T-helper 1 cell treated with Interleukin-12 subunit alpha and Interleukin-12 subunit beta and Interleukin-4 antibody, amounts not matched to agents 30 μg/mL and 1 μg/mL, for 36 hours (primary cell): ENCODE data around the gene CENPX.
"Not testable (repeated sequence)": the region's sequence is repeated elsewhere in the genome, so short reads cannot be mapped to it uniquely, and the experiment has no call there.

ENCODE experiments used
- H3K27ac Mint-ChIP-seq: one replicate; pipeline ENCODE4 v1.8.0; 2021; ENCODE audit warnings: mild to moderate bottlenecking, mixed read lengths
- H3K27me3 Mint-ChIP-seq: one replicate; pipeline ENCODE4 v1.8.0; 2021; ENCODE audit warnings: low read depth, mixed read lengths
- H3K36me3 Mint-ChIP-seq: one replicate; pipeline ENCODE4 v1.8.0; 2021; ENCODE audit warnings: low read depth, mixed read lengths
- H3K4me1 Mint-ChIP-seq: one replicate; pipeline ENCODE4 v1.8.0; 2021; ENCODE audit warnings: low read depth, mixed read lengths
- H3K4me3 Mint-ChIP-seq: one replicate; pipeline ENCODE4 v1.8.0; 2021; ENCODE audit warnings: mild to moderate bottlenecking, moderate library complexity, mixed read lengths
- H3K9me3 Mint-ChIP-seq: one replicate; pipeline ENCODE4 v1.8.0; 2021; ENCODE audit warnings: mixed read lengths

CENPX gene

DNA sequence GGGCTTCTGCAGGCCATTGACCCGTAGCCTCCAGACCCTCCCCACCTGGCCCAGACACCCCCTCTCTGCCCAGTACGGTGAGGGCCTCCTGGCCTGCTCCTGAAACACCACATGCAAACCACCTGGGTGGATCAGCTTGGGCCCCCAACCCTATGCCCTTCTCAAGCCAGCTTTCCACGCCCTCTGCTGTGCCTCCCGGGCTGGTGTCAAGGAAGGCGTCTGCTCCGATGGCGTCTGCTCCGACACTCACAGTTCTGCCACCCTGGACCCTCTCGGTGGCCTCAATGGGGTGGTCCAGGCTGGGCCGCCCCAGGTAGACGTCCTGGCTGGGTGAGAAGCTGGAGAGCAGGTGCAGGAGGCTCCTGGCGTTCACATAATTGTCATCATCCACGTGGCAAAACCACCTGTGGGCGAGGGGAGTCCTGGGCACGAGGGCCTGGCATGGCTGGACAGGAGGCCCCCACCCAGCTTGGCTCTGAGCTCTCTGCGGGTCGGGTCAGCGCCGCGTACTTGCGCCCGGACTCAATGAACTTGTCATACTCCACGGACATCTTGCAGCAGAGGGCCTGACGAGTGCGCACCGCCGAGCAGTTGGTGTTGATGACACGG, 27.6 kb upstream of the CENPX start:
- Mint-ChIP-seq H3K27me3 (no peaks in the 10 kb centered on the region), H3K9me3 (no peaks in the 10 kb centered on the region), H3K27ac (no peak overlapping the region), H3K36me3 (peaks cover 5% of the 10 kb centered on the region), H3K4me3 (peak overlapping the region; percentile 88), H3K4me1 (peaks cover 11% of the 10 kb centered on the region)

DNA sequence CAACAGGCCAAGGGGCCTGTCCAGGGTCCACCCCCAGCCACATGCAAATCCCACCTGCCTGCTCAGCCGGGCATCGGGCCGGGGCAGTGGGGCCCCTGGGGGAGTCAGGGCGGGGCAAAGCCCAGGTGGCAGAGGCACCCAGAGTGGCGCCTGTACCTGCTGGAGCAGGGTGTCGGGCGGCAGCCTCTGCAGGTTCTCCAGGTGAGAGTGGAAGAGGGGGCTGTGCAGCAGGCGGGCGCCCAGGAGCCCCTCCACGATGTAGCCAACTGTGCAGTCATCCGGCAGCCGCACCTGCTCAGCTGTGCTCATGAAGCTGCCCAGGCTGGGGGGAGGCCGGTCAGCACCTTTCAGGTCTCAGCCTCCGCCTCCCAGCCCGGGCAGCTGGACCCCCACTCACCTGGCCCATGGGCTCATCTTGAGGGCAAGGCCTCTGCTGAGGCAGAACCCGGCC, 26.9 kb upstream of the CENPX start:
- Mint-ChIP-seq H3K36me3 (peaks cover 5% of the 10 kb centered on the region), H3K27me3 (no peaks in the 10 kb centered on the region), H3K4me3 (no peak overlapping the region), H3K9me3 (no peaks in the 10 kb centered on the region), H3K27ac (peak overlapping the region; percentile 31), H3K4me1 (peaks cover 11% of the 10 kb centered on the region)

DNA sequence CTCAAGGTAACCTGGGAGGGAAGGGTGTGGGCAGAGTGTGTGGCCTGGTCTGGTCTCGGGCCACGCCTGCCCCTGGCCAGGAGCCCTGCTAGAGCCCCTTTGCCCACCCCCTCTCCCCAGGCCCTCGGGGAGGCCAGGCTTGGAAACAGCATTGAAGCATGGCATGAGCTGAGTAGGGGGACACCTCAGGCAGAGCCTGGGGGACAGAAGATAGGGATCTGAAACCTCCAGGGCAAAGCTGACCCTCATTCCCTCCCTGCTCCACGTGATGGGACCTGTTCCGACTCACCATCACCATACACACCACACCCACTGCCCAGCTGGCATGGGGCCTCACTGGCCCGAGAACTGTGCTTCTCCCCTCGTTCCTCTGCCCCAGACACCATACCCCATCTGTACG, 26.4 kb upstream of the CENPX start:
- no peak overlapping the region for H3K27ac Mint-ChIP-seq

DNA sequence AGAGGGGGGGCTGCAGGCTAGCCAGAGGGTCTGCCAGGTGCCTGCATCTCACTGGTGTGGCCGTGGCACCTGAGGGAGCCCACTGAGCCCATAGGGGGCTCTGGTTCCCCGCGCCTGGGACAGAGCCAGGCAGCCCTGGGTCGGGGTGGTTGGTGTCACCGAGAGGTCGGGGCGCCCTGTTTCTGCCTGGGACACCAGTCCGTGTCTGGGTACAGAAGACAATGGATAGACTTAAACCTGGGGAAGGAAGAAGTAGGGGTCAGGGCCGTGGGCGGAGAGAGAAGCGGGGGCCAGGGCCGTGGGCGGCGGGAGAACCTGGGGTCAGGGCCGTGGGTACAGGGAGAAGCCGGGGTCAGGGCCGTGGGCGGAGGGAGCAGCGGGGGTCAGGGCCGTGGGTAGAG, 25.9 kb upstream of the CENPX start:
- Mint-ChIP-seq H3K36me3 (peaks cover 5% of the 10 kb centered on the region), H3K27me3 (no peaks in the 10 kb centered on the region), H3K4me3 (no peak overlapping the region), H3K4me1 (peaks cover 11% of the 10 kb centered on the region), H3K9me3 (no peaks in the 10 kb centered on the region), H3K27ac (no peak overlapping the region)

More for the DNA sequence above, 26.4 kb upstream of the CENPX start:
- H3K4me1 Mint-ChIP-seq: peaks cover 11% of the 10 kb centered on the region
- H3K27me3 Mint-ChIP-seq: no peaks in the 10 kb centered on the region
- no peaks in the 10 kb centered on the region for H3K9me3 Mint-ChIP-seq
- peaks cover 5% of the 10 kb centered on the region for H3K36me3 Mint-ChIP-seq
- H3K4me3 Mint-ChIP-seq: no peak overlapping the region

DNA sequence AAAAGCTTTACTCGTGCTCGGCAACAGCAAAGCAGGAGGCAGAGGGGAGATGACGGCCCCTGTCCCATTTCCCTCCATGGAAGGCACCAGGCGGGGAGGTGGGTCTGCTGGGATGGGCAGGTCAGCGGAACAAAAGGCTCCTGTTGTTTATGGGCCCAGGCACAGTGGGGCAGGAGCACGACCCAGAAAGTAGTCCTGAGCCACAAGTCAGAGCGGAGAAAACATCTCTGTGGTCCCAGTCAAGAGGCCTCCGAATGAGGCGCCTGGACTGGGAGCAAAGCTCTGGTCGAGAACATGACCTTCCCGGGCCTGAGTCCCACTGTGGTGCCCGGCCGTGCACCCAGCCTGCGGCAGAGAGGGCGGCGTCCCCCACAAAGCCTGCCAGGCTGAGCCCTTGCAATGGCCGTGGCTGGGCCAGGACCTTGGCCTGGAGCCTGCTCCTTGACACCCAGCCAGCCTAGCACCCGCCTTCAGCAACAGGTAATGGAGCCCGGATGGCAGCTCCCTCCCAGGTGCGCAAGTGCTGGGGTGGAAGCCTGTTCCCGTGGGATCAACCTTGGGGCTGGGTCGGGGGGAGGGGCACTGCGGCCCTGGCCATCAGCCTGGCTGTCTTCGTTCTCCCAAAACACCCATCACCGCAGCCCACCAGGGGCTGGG, 25.4 kb upstream of the CENPX start:
- Mint-ChIP-seq H3K36me3 (peaks cover 5% of the 10 kb centered on the region), H3K27ac (no peak overlapping the region), H3K4me3 (peak overlapping the region; percentile 40), H3K27me3 (no peaks in the 10 kb centered on the region), H3K9me3 (no peaks in the 10 kb centered on the region), H3K4me1 (peaks cover 9% of the 10 kb centered on the region)

DNA sequence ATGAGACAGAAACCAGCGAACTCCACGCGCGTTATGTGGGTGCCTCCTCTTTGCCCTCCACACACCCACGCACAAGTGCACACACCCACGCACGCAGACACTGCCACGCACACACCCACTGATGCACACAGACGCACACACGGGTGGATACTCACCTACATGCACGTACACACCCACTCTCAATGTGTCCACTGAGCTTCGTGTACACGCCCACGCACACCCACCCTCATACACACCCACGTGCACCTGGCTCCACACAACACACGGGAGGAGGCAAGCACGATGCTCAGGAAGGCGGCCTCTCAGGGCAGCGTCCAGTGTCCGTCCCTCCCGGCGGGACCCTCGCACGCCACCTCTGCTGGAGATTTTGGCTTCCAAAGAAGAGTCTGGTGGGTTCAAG, 24.7 kb upstream of the CENPX start:
- Mint-ChIP-seq H3K4me1 (peaks cover 9% of the 10 kb centered on the region), H3K27ac (no peak overlapping the region), H3K27me3 (no peaks in the 10 kb centered on the region), H3K9me3 (no peaks in the 10 kb centered on the region), H3K4me3 (peak overlapping the region; percentile 40), H3K36me3 (peaks cover 5% of the 10 kb centered on the region)

DNA sequence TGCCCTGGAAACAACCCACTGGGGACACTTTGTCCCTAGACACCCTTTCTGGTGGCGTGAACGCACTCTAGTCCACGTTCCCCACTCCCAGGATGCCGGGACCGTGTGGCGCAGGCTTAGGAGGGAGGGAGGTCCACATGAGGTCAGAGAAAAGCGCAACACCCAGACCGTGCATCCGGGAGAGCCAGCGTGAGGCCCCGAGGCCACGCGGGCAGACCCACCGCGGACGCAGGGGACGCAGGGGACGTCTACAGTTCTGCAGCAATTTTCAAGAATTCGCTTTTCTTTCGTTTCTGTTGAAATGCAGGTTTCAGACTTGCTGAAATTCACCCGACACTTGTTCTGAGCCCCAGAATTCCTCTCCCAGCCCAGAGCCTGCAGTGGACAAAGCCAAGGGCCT, 24.2 kb upstream of the CENPX start:
- Mint-ChIP-seq H3K4me3 (no peak overlapping the region), H3K36me3 (peaks cover 5% of the 10 kb centered on the region), H3K9me3 (no peaks in the 10 kb centered on the region), H3K4me1 (peaks cover 9% of the 10 kb centered on the region), H3K27me3 (no peaks in the 10 kb centered on the region), H3K27ac (no peak overlapping the region)

DNA sequence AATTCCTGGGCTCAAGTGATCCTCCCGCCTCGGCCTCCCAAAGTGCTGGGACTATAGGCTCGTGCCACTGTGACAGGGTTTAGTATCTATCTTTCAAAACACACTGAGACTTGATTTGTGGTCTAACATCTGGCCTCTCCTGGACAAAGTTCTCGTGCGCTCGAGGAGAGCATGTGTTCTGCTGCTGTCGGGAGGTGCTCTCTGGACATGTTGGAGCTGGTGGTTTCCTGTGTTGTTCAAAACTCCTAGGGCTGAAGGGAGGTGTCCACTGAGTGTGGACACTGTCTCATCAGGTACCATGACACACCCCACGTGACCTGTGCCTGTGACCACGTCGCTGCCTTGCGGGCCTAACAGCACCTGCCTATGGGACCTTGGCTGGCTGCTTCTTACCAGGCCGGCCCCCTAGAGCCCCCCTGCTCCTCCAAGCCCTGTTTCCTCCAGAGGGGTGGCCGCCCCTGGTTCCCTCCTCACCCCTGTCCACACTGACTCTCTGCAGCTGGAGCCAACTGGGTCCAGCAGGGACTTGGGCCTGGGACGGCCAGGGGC, 23.3 kb upstream of the CENPX start:
- Mint-ChIP-seq H3K4me3 (no peak overlapping the region), H3K36me3 (peaks cover 5% of the 10 kb centered on the region), H3K27ac (no peak overlapping the region), H3K27me3 (no peaks in the 10 kb centered on the region), H3K4me1 (peaks cover 9% of the 10 kb centered on the region), H3K9me3 (no peaks in the 10 kb centered on the region)

DNA sequence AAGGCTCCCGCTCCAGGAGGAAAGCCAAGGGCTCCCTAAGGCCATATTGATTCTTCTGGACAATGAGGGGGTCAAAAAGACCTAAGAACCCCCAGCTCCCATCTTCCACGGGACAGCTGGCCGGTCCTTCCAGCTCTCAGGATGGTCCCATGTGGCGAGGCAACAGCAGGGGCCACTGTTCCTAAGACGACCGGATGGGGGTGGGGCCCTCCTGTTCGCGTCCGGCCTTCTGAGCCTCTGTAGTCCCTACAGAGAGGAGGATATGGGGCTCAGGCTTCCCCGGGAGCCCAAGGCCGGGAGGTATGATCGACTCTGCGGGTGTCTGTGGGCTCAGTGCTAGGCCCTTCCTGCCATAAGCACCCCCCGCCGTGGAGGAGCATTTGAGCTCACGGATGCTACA, 20.8 kb upstream of the CENPX start:
- Mint-ChIP-seq H3K4me3 (no peak overlapping the region), H3K27ac (no peak overlapping the region), H3K4me1 (peaks cover 10% of the 10 kb centered on the region), H3K36me3 (peaks cover 5% of the 10 kb centered on the region), H3K27me3 (no peaks in the 10 kb centered on the region), H3K9me3 (no peaks in the 10 kb centered on the region)

DNA sequence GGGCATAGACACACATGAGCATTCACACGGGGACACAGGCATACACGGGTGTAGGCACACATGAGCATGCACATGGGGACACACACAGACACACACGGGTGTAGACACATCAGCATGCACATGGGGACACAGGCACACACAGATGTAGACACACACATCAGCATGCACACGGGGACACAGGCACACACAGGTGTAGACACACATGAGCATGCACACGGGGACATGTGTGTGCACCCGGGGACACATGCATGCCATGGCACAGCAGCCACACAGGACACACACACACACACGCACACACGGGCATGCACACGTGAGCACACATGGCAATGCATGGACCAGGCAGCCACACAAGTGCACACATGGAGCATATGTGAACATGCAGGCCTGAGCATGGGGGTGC, 20.0 kb upstream of the CENPX start:
- peaks cover 4% of the 10 kb centered on the region for H3K27me3 Mint-ChIP-seq
- peaks cover 13% of the 10 kb centered on the region for H3K4me1 Mint-ChIP-seq
- no peaks in the 10 kb centered on the region for H3K9me3 Mint-ChIP-seq
- H3K27ac Mint-ChIP-seq: no peak overlapping the region
- H3K4me3 Mint-ChIP-seq: no peak overlapping the region
- peaks cover 3% of the 10 kb centered on the region for H3K36me3 Mint-ChIP-seq

DNA sequence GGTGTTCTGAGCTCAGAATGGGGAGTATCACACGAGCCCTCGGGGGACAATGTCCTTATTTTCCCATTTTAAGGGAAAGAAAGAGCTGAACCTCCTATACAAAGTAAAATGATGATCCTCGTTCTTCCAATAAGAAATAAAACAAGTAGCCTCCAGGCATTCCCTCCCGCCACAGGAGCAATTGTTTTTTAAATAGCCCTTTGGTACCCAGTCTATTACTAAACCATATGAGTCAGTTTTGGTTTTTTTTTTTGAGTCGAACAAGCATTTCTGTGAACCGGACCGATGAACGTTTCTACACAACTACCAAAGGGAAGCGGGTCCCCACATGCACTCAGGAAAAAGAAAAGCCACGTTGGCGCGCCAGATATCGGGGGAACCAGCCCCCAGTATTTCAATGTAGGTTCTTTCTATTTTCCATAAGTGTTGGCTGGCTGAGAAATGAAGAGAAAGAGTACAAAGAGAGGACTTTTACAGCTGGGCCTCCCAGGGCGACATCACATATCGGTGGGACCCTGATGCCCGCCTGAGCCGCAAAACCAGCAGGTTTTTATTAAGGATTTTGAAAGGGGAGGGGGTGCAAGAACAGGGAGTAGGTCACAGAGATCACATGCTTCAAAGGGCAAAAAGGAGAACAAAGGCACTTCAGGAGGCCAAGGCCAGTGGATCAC, 18.6 kb upstream of the CENPX start:
- peaks cover 4% of the 10 kb centered on the region for H3K27me3 Mint-ChIP-seq
- no peaks in the 10 kb centered on the region for H3K36me3 Mint-ChIP-seq
- H3K9me3 Mint-ChIP-seq: no peaks in the 10 kb centered on the region
- no peak overlapping the region for H3K27ac Mint-ChIP-seq
- H3K4me1 Mint-ChIP-seq: peaks cover 11% of the 10 kb centered on the region
- H3K4me3 Mint-ChIP-seq: no peak overlapping the region

DNA sequence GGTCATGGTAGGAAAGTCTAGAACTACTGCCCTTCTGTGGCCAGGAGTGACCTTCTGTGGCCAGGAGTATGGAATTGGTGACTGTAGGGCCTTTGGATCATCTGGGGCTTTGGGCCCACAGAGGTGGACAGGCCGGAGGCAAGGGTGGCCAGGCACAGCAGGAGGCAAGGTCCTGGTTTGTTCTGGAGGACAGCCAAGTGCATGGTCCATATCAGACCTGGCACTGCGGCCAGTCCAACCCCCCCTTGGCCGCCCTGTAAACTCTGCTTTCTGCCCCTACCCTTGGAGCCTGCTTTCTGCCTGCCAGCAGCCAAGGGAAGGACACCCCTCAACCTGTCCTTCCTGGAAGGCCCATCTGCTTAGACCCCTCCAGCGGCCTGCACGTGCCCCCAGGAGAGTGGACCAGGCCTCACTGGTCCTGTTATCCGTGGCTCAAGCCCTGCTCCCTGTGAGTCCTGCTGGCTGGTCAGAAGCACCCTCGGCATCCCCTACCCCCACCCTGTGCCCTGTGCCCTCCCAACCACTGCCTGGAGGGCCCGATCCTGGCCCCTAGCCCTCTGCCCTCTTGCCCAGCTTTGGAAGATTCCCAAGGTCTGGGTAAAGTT, 17.1 kb upstream of the CENPX start:
- Mint-ChIP-seq H3K4me1 (peaks cover 14% of the 10 kb centered on the region), H3K4me3 (no peak overlapping the region), H3K27ac (no peak overlapping the region), H3K36me3 (peaks cover 7% of the 10 kb centered on the region), H3K27me3 (peaks cover 4% of the 10 kb centered on the region), H3K9me3 (no peaks in the 10 kb centered on the region)

DNA sequence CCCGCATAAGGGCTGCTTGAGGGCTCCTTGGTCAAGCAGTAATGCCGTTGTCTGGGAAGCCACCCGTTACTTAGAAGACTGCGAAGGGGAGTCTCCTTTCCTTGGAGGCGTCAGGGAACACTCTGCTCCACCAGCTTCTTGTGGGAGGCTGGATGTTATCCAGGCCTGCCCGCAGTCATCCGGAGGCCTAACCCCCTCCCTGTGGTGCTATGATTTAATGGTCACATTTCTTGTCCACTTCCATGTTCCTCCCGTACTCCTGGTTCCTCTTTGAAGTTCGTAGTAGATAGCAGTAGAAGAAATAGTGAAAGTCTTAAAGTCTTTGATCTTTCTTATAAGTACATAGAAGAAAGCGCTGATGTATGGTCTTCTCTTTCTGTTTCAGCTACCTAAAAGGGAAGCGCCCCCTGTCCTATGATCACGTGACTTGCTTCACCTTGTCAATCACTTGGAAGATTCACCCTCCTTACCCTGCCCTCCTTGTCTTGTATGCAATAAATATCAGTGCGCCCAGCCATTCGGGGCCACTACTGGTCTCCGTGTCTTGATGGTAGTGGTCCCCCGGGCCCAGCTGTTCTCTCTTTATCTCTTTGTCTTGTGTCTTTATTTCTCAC, 16.2 kb upstream of the CENPX start:
- H3K36me3 Mint-ChIP-seq, H3K27ac Mint-ChIP-seq, H3K4me3 Mint-ChIP-seq, H3K9me3 Mint-ChIP-seq, H3K27me3 Mint-ChIP-seq: not testable (repeated sequence)
- H3K4me1 Mint-ChIP-seq: peaks cover 14% of the 10 kb centered on the region

DNA sequence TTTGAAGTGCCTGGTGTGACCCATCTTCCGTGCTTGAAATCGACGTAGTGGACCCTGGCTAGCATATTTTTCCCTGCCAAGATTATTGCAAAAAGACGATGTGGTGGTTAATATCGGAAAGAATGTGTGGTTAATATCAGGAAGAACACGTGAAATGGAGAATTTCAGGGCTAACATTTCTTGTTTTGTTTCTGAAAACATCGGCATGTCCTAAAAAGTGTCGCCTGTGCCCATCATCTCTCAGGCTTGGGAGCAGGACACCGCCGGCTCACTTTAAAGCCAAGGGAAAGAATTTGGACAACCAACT, 15.2 kb upstream of the CENPX start:
- no peaks in the 10 kb centered on the region for H3K9me3 Mint-ChIP-seq
- peak overlapping the region; percentile 94 for H3K27ac Mint-ChIP-seq
- H3K4me3 Mint-ChIP-seq: peak overlapping the region; percentile 88
- peaks cover 4% of the 10 kb centered on the region for H3K27me3 Mint-ChIP-seq
- H3K4me1 Mint-ChIP-seq: peaks cover 15% of the 10 kb centered on the region
- peaks cover 7% of the 10 kb centered on the region for H3K36me3 Mint-ChIP-seq
